PC-3 (cell line): Measurements from ENCODE around the gene TXNDC2.

ENCODE experiments used
- EZH2phosphoT487 ChIP-seq: fragments of 300-600 bp; sonication (generic); IDR thresholded peaks from 2 replicates; pipeline ENCODE4 v1.6.1; 2018; ENCODE audit warnings: mild to moderate bottlenecking, antibody characterized with exemption, low read length, borderline replicate concordance
- TF ChIP-seq, protein P1 (sequence below): fragments of 300-600 bp; sonication (generic); conservative IDR thresholded peaks from 2 replicates; pipeline ENCODE4 v1.5.1; 2017; ENCODE audit warnings: antibody characterized with exemption, low read depth, mild to moderate bottlenecking, low read length

GRCh38 chr18:9861933-9862332 lies 23.8 kb upstream of the TXNDC2 start:
- TF ChIP-seq, protein P1, sequence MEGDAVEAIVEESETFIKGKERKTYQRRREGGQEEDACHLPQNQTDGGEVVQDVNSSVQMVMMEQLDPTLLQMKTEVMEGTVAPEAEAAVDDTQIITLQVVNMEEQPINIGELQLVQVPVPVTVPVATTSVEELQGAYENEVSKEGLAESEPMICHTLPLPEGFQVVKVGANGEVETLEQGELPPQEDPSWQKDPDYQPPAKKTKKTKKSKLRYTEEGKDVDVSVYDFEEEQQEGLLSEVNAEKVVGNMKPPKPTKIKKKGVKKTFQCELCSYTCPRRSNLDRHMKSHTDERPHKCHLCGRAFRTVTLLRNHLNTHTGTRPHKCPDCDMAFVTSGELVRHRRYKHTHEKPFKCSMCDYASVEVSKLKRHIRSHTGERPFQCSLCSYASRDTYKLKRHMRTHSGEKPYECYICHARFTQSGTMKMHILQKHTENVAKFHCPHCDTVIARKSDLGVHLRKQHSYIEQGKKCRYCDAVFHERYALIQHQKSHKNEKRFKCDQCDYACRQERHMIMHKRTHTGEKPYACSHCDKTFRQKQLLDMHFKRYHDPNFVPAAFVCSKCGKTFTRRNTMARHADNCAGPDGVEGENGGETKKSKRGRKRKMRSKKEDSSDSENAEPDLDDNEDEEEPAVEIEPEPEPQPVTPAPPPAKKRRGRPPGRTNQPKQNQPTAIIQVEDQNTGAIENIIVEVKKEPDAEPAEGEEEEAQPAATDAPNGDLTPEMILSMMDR, result no peak
- no peak for TF ChIP-seq EZH2phosphoT487
